Heart left ventricle (tissue), 16 donors: ENCODE data around the gene QSOX1. TPM values are rescaled to one million over a fixed set of nuclear protein-coding genes. Genes with fewer than 3 reads are reported as not detected.

Source experiments
- ATAC-seq, 4 donors: fragments of 200-7000 bp; cut with Tn5 transposase; one replicate each; pipeline ENCODE4 v1.9.1; 2020 to 2022; ENCODE audit warnings: moderate library complexity in 4 of 4, mild to moderate bottlenecking in 3 of 4, moderate number of reproducible peaks in 1 of 4
- DNase-seq, 5 donors: peaks; one replicate each; pipeline ENCODE4 v3.0.0-alpha.2; 2020
- H3K27ac ChIP-seq, 12 donors: fragments of 200-600 bp; sonication (generic) in 4 of 12; one replicate each; pipeline versions ENCODE4 v1.5.0 to v1.8.0; 2016 to 2022; ENCODE audit warnings: mild to moderate bottlenecking in 2 of 12
- H3K27me3 ChIP-seq, 9 donors: fragments of 200-600 bp; sonication (generic) in 2 of 9; one replicate each; pipeline versions ENCODE4 v1.5.1 to v1.8.0; 2016 to 2022; ENCODE audit warnings: mild to moderate bottlenecking in 3 of 9
- H3K36me3 ChIP-seq, 9 donors: fragments of 200-600 bp; sonication (generic) in 2 of 9; one replicate each; pipeline versions ENCODE4 v1.5.0 to v1.8.0; 2018 to 2022; ENCODE audit warnings: mild to moderate bottlenecking in 2 of 9
- H3K4me1 ChIP-seq, 12 donors: fragments of 200-600 bp; sonication (generic) in 4 of 12; one replicate each; pipeline versions ENCODE4 v1.5.0 to v1.8.0; 2016 to 2022; ENCODE audit warnings: mild to moderate bottlenecking in 3 of 12
- H3K4me3 ChIP-seq, 12 donors: fragments of 200-600 bp; sonication (generic) in 4 of 12; one replicate each; pipeline versions ENCODE4 v1.5.0 to v1.8.0; 2017 to 2022; ENCODE audit warnings: mild to moderate bottlenecking in 9 of 12, moderate library complexity in 4 of 12
- H3K9me3 ChIP-seq, 12 donors: fragments of 200-600 bp; sonication (generic) in 4 of 12; one replicate each; pipeline versions ENCODE4 v1.5.0 to v1.8.0; 2016 to 2022; ENCODE audit warnings: mild to moderate bottlenecking in 1 of 12
- CTCF ChIP-seq, 12 donors: fragments of 200-600 bp; sonication (generic) in 4 of 12; IDR thresholded peaks; one replicate each; pipeline versions ENCODE4 v1.5.0 to v1.8.0; 2018 to 2022; ENCODE audit warnings: antibody characterized with exemption in 12 of 12, mild to moderate bottlenecking in 5 of 12
- POLR2A ChIP-seq, 2 donors: fragments of 450-650 bp; IDR thresholded peaks; one replicate each; pipeline ENCODE4 v1.6.1; 2017; ENCODE audit warnings: antibody characterized with exemption in 2 of 2, mild to moderate bottlenecking in 2 of 2, moderate library complexity in 2 of 2
- WGBS, 4 donors: extraction: QIAGEN DNeasy Blood & Tissue Kit in 2 of 4; methylation state at CpG; one replicate each; pipeline versions ENCODE4 v1.1.5 to v1.1.7; 2013 to 2018; 5-methylcytosine and 5-hydroxymethylcytosine counted together
- intact Hi-C, 10 donors: fragments of 100-400 bp; cut with DNase I; formaldehyde crosslinking; loops; one replicate each; pipeline versions ENCODE4 v1.11.1 to v1.14.2; 2022
- polyA plus RNA-seq, 2 donors: library from polyadenylated mRNA; stranded (reverse); fragments of 200-250 nt; gene quantifications; one replicate each; pipeline ENCODE4 v1.2.3, GENCODE V29; 2013
- total RNA-seq, 9 donors: library from RNA; depleted of rRNA in 2 of 9; stranded (reverse); fragments of >200 nt in 2 of 9; fragmentation: NEBNext Ultra II Directional in 3 of 9; extraction: Animal tissue kit (Norgen Biotek cat#: 25700) in 3 of 9; gene quantifications; one replicate each; pipeline versions ENCODE4 v1.1.0 to v1.2.4, GENCODE V29; 2016 to 2023
- donor health status: ischemic (EF 13 %, LVEDD 7.1; RV severe dilation, severe dysfunction).
- donor health status: healthy with polysubstance abuse.
- donor health status: DM: no; HTN: yes; CAD: no.
- donor health status: DM: no; HTN: no; CAD: no.
- donor health status: ischemic (EF 25% LVEDD 6.9; RV normal size, moderate dysfunction).
- donor health status: ischemic (EF 25% LVEDD 5.7; RV mildly dilated, moderate dysfunction).
- donor health status: healthy.
- donor health status: DM: yes; HTN: yes; CAD: no.
- donor health status: ischemic (EF 35%, LVEDD 5.7; RV mildly dilated, moderate dysfunction).
- donor health status: nonischemic (EF 11% LVEDD 7.7; RV severe dilation, severe dysfunction).
- donor health status: DM: yes; HTN: yes; CAD: no.
- donor health status: PGD.
- donor health status: ischemic (EF 29% LVEDD 5.4; RV normal size, mild dysfunction).
- donor health status: nonischemic (EF 23%, LVEDD 6.1; RV moderate dilation, normal function).

Gene QSOX1
- total and polyA plus RNA-seq, 11 donors, result 62.3 to 250 (median 122) TPM

DNA sequence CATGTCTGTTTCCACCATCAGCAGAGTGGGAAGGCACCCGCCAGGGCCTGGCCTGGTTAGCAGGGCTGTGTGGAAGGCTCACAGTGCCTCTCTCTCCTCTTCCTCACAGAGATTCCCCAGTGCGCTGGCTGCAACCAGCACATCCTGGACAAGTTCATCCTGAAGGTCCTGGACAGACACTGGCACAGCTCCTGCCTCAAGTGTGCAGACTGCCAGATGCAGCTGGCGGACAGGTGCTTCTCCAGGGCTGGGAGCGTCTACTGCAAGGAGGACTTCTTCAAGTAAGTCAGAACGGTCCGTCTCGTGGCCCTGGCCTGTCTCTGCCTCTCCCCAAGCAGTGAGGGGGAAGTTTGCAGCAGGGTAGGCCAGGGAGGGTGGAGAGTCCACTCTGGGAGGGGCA lies 93.5 kb downstream of the QSOX1 start:
- Histone ChIP-seq H3K4me3 (no peak overlapping the region), H3K27ac (no peak overlapping the region), H3K36me3 (no peaks in the 10 kb centered on the region), H3K4me1 (no peaks in the 10 kb centered on the region), H3K27me3 (peaks cover 0 to 45% (median 14%) of the 10 kb centered on the region in 9 donors), H3K9me3 (no peaks in the 10 kb centered on the region)
- TF ChIP-seq CTCF (IDR thresholded peaks at IDR 0.05), result no peak
- no peak for TF ChIP-seq POLR2A (IDR thresholded peaks at IDR 0.05)
- intact Hi-C loops, result no loop called here
- 88 to 93% (median 91%) methylated on average over 6 to 7 of the region's 7 CpGs for WGBS, 4 donors
- DNase-seq, result no peak
- ATAC-seq, result no peak

DNA sequence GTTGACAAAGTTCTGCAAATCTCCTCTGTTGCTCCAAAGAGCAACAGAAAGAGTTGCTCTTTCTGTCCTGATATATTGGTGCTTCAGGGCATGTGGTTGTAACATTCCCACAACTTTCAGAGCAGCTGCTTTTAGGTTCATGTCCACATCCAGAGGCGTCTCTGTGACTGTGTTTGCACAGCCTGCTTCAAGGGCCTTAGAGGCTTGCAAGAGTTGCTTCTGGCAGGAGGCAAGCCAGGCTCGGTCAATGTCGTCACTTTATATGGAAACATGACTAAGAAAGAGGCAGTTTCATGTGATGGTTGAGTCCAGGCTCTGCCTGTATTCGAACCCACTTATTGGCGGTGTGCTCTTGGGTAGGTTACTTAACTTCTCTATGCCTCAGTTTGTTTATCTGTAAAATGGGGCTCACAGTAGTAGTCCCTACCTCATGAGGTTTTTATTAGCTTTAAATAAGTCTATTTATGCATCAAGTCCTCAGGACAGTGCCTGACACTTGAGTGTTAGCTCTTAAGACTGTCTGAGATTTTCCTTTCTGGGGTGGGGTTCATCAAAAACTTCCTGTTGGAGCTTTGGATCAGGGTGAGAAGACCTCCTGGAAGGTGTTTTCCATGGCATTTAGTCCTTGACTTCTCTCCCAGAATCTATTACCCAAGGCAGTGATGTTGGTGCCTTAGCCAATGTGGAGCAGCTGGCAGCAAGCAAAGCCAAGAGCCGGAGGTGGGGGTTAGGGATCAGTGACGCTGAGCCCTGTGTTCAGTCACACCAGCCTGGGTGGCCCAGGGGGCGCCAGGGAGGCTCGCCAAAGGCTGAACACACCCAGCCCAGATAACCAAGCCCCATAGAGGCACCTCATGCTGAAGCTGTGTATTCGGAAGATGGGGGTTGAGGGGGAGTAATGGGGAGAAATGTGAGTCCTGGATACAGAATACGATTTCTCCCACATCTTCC lies 94.3 kb downstream of the QSOX1 start:
- intact Hi-C loops, result no loop called here
- H3K27me3 ChIP-seq, result peaks cover 0 to 46% (median 10%) of the 10 kb centered on the region in 9 donors
- H3K4me3 ChIP-seq, result no peak overlapping the region
- DNase-seq (no peak), ATAC-seq (no peak)
- no peak overlapping the region for H3K27ac ChIP-seq
- no peaks in the 10 kb centered on the region for H3K36me3 ChIP-seq
- no peak for TF ChIP-seq POLR2A (IDR thresholded peaks at IDR 0.05)
- no peak for TF ChIP-seq CTCF (IDR thresholded peaks at IDR 0.05)
- no peaks in the 10 kb centered on the region for H3K4me1 ChIP-seq
- WGBS, 4 donors, result 62 to 72% (median 69%) methylated on average over 10 to 11 of the region's 11 CpGs
- H3K9me3 ChIP-seq, result no peaks in the 10 kb centered on the region

DNA sequence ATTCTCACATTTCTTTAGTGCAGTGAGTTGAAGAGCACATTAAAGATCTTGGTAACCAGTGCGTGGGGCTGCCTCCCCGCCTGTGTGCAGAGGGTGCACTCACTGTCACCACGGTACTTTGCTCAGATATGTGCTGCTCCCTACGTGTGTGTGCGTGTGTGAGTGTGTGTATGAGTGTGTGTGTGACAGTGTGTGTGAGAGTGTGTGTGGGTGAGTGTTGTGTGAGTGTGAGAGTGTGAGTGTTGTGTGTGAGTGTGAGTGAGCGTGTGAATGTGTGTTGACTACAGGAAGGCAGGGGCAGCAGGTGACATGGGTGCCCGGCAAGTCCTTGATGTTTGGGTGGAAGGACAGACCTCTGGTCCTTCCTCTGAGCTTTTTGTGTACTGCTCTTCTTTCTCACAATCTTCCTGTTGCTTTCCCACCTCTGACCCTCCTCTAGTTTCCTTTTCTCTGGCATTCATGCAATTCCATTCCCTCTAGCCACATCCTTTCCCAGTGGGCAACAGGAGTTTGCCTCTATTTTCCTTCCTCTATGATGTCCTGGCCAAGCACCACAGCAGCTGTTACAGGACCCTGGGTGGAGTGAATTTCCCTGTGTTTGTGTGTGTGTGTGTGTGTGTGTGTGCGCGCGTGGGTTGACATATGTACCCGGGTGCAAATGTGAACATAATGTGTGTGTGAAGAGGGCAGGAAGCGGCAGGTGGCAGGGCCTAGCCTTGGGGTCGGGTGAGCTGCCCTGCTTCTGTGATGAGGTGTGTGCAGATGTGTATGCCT lies 95.2 kb downstream of the QSOX1 start:
- no peak for DNase-seq
- Histone ChIP-seq H3K4me1 (no peaks in the 10 kb centered on the region), H3K36me3 (no peaks in the 10 kb centered on the region), H3K27me3 (peaks cover 0 to 45% (median 4%) of the 10 kb centered on the region in 9 donors), H3K9me3 (no peaks in the 10 kb centered on the region), H3K27ac (no peak overlapping the region), H3K4me3 (no peak overlapping the region)
- TF ChIP-seq POLR2A (IDR thresholded peaks at IDR 0.05) (no peak), CTCF (IDR thresholded peaks at IDR 0.05) (no peak)
- 65 to 87% (median 66%) methylated on average over 13 of the region's 13 CpGs for WGBS, 4 donors
- intact Hi-C loops, result loop anchor here in 7 of 10 donors (5.0 to 10.0 kb wide), 5 partner anchors 162 to 232 kb away; no protein-coding TSS in a partner anchor
- no peak for ATAC-seq

- H3K9me3 ChIP-seq, result no peaks in the 10 kb centered on the region
- 59 to 94% (median 75%) methylated on average over 5 to 7 of the region's 7 CpGs for WGBS, 4 donors
- no peak overlapping the region for H3K27ac ChIP-seq
- H3K4me1 ChIP-seq, result no peaks in the 10 kb centered on the region
- TF ChIP-seq POLR2A (IDR thresholded peaks at IDR 0.05), result no peak
- no peak for TF ChIP-seq CTCF (IDR thresholded peaks at IDR 0.05)
- no peak for ATAC-seq
- peaks cover 0 to 45% (median 4%) of the 10 kb centered on the region in 9 donors for H3K27me3 ChIP-seq
- H3K4me3 ChIP-seq, result no peak overlapping the region
- intact Hi-C loops, result loop anchor here in 7 of 10 donors (5.0 to 10.0 kb wide), 5 partner anchors 162 to 232 kb away; no protein-coding TSS in a partner anchor
- no peak for DNase-seq
- no peaks in the 10 kb centered on the region for H3K36me3 ChIP-seq
These were observed 95.8 kb downstream of the QSOX1 start for GRCh38 chr1:180250499-180250770.
